Fibroblast of lung (primary cell): ENCODE results near the gene CEACAM8. TPM values are rescaled to one million over a fixed set of nuclear protein-coding genes. Genes with fewer than 3 reads are reported as not detected.

ENCODE experiments used
- DNase-seq, 2 donors: peaks; one replicate each; pipeline versions ENCODE4 v3.0.0 to v3.0.0-alpha.2; 2010; ENCODE audit warnings: low read depth in 2 of 2
- H2AFZ ChIP-seq: 2 replicates; pipeline ENCODE4 v1.5.1; 2012; ENCODE audit warnings: low read length, control low read depth, inconsistent platforms
- H3K27ac ChIP-seq: 2 replicates; pipeline ENCODE4 v1.5.1; 2011; ENCODE audit warnings: low read length, control low read depth; ENCODE audit not compliant: insufficient read depth
- H3K27me3 ChIP-seq: 2 replicates; pipeline ENCODE4 v1.5.1; 2011; ENCODE audit warnings: mild to moderate bottlenecking, low read length; ENCODE audit not compliant: control insufficient read depth, insufficient read depth
- H3K36me3 ChIP-seq: 2 replicates; pipeline ENCODE4 v1.5.1; 2011; ENCODE audit warnings: low read length; ENCODE audit not compliant: control insufficient read depth, insufficient read depth
- H3K4me1 ChIP-seq: 2 replicates; pipeline ENCODE4 v1.5.1; 2011; ENCODE audit warnings: low read length; ENCODE audit not compliant: control insufficient read depth, insufficient read depth; ENCODE audit errors: extremely low read depth
- H3K4me2 ChIP-seq: 2 replicates; pipeline ENCODE4 v1.5.1; 2011; ENCODE audit warnings: low read length, control low read depth; ENCODE audit not compliant: insufficient read depth; ENCODE audit errors: extremely low read depth
- H3K4me3 ChIP-seq, 4 experiments: fragments of 200-600 bp in 1 of 4; sonication (generic) in 1 of 4; replicated peaks in 1 of 4; 2 replicates each; pipeline ENCODE4 v1.5.1; 2011 to 2016; ENCODE audit warnings: low read length in 4 of 4, low read depth in 3 of 4, mild to moderate bottlenecking in 3 of 4, control low read depth in 2 of 4, inconsistent platforms in 1 of 4, mixed read lengths in 1 of 4; ENCODE audit not compliant: insufficient read depth in 1 of 4; ENCODE audit errors: control extremely low read depth in 1 of 4
- H3K79me2 ChIP-seq: 2 replicates; pipeline ENCODE4 v1.5.1; 2012; ENCODE audit warnings: mild to moderate bottlenecking, low read length, inconsistent platforms; ENCODE audit not compliant: control insufficient read depth, insufficient read depth
- H3K9ac ChIP-seq: 2 replicates; pipeline ENCODE4 v1.5.1; 2011; ENCODE audit warnings: mild to moderate bottlenecking, low read length, control low read depth; ENCODE audit not compliant: insufficient read depth
- H3K9me3 ChIP-seq: 2 replicates; pipeline ENCODE4 v1.5.1; 2012; ENCODE audit warnings: low read depth, low read length; ENCODE audit not compliant: control insufficient read depth, insufficient read depth
- H4K20me1 ChIP-seq: 2 replicates; pipeline ENCODE4 v1.5.1; 2011; ENCODE audit warnings: low read length; ENCODE audit not compliant: control insufficient read depth, insufficient read depth; ENCODE audit errors: extremely low read depth
- EZH2 ChIP-seq: IDR thresholded peaks from 2 replicates; pipeline ENCODE4 v1.5.1; 2012; ENCODE audit warnings: low read length, control low read depth, mild to moderate bottlenecking; ENCODE audit errors: missing control alignments
- polyA plus RNA-seq, 2 donors: library from polyadenylated mRNA; depleted of rRNA in 1 of 2; stranded (reverse) in 1 of 2; unstranded in 1 of 2; fragments of >200 nt; gene quantifications; 2 replicates each; pipeline ENCODE4 v1.2.1, GENCODE V29; 2011 to 2012; ENCODE audit warnings: missing spikeins in 1 of 2
- total RNA-seq: library from RNA; depleted of rRNA; stranded (reverse); fragments of >200 nt; gene quantifications from 2 replicates; pipeline ENCODE4 v1.2.1, GENCODE V29; 2014
- TF ChIP-seq, protein P1 (sequence below), 2 donors: IDR thresholded peaks in 1 of 2; conservative IDR thresholded peaks in 1 of 2; 1 replicate in 1 of 2; 2 replicates in 1 of 2; pipeline ENCODE4 v1.5.1; 2011 to 2012; ENCODE audit warnings: low read length in 2 of 2, control low read depth in 1 of 2, inconsistent platforms in 1 of 2, low read depth in 1 of 2, mild to moderate bottlenecking in 1 of 2

The CEACAM8 gene
- total and polyA plus RNA-seq, 2 donors (not counting 1 experiment from before 2014, with no cell fraction given), result not detected

DNA sequence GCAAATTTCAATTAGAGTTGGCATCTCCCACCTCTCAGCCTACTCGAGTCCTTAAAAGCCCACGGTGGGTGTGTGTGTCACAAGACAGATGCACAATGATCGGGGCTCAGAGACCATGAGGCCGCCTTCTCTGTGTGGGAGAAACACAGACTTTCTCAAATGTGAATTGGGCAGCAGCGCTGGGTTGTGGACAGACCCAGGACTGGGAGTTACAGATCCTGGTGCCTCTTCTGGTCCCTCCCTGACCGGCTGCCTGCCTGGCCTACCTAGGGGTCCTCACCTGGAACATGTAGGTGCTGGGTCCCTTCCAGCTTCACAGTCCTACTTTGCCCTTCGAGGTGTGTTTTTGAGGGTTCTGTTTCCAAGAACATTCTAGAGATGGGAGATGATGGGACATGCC lies 4.9 kb downstream of the CEACAM8 start:
- Histone ChIP-seq H3K27me3 (no peaks in the 10 kb centered on the region), H3K36me3 (no peaks in the 10 kb centered on the region), H4K20me1 (no peaks in the 10 kb centered on the region)

DNA sequence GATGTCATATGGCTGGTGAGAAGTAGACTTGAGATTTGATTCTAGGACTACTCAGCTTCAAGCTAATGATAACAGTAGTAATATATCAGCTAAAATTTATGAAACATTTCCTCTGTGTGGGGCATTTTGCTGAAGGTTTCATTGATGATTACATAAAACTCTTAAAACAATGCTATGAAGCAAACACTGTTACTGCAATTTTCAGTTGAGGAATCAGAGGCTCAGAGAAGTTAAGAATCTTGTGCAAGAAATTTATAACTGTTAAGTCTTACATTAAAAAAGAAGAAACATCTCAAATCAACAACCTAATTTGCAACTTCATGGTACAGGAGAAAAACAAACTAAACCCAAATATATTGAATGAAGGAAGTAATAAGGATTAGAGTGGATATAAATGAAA lies 10.3 kb downstream of the CEACAM8 start:
- Histone ChIP-seq H3K4me3 (no peak overlapping the region), H3K4me1 (no peaks in the 10 kb centered on the region), H3K27me3 (no peaks in the 10 kb centered on the region), H4K20me1 (no peaks in the 10 kb centered on the region), H3K36me3 (no peaks in the 10 kb centered on the region), H3K9ac (no peak overlapping the region), H3K9me3 (no peaks in the 10 kb centered on the region), H2AFZ (no peak overlapping the region), H3K79me2 (no peaks in the 10 kb centered on the region), H3K4me2 (no peak overlapping the region), H3K27ac (no peak overlapping the region)
- no peak for DNase-seq
- no peak for TF ChIP-seq EZH2

More for the DNA sequence above, 4.9 kb downstream of the CEACAM8 start:
- H3K27ac ChIP-seq, result no peak overlapping the region
- no peaks in the 10 kb centered on the region for H3K79me2 ChIP-seq
- H3K4me3 ChIP-seq, result no peak overlapping the region
- DNase-seq, result no peak
- H2AFZ ChIP-seq, result no peak overlapping the region
- no peaks in the 10 kb centered on the region for H3K9me3 ChIP-seq
- no peak overlapping the region for H3K9ac ChIP-seq
- TF ChIP-seq, protein P1, sequence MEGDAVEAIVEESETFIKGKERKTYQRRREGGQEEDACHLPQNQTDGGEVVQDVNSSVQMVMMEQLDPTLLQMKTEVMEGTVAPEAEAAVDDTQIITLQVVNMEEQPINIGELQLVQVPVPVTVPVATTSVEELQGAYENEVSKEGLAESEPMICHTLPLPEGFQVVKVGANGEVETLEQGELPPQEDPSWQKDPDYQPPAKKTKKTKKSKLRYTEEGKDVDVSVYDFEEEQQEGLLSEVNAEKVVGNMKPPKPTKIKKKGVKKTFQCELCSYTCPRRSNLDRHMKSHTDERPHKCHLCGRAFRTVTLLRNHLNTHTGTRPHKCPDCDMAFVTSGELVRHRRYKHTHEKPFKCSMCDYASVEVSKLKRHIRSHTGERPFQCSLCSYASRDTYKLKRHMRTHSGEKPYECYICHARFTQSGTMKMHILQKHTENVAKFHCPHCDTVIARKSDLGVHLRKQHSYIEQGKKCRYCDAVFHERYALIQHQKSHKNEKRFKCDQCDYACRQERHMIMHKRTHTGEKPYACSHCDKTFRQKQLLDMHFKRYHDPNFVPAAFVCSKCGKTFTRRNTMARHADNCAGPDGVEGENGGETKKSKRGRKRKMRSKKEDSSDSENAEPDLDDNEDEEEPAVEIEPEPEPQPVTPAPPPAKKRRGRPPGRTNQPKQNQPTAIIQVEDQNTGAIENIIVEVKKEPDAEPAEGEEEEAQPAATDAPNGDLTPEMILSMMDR (conservative IDR thresholded peaks at IDR 0.05 in 1 of 2, IDR thresholded peaks at IDR 0.05 in 1 of 2; ENCODE audit: low read depth in 1 of 2, low read length in 2 of 2), result no peak
- no peak for TF ChIP-seq EZH2
- H3K4me2 ChIP-seq, result no peak overlapping the region
- no peaks in the 10 kb centered on the region for H3K4me1 ChIP-seq

DNA sequence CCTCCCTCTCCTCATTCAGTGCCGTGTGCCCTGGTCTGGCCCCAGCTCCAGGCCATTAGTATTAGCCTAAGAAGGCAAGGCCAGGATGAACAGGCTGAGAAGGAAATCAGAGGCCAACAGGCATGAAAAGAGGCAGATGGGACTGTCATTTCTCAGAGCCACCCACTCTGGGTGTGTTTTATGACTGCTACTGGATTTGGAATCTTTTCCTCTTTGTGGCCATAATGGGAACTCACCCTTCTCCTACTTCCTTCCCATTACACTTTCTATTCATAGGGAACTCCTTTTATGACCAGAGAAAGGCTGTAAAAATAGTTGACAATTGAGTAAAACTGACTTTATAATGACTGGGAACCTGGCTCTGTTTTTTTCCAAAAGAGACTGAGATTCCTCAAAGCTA lies 17.7 kb downstream of the CEACAM8 start:
- no peaks in the 10 kb centered on the region for H3K4me1 ChIP-seq
- H3K4me2 ChIP-seq, result no peak overlapping the region
- H3K9me3 ChIP-seq, result no peaks in the 10 kb centered on the region
- no peak overlapping the region for H2AFZ ChIP-seq
- DNase-seq, result no peak
- no peaks in the 10 kb centered on the region for H4K20me1 ChIP-seq
- no peak overlapping the region for H3K9ac ChIP-seq
- no peaks in the 10 kb centered on the region for H3K27me3 ChIP-seq
- no peaks in the 10 kb centered on the region for H3K36me3 ChIP-seq
- no peak overlapping the region for H3K4me3 ChIP-seq
- no peak for TF ChIP-seq EZH2
- TF ChIP-seq, protein P1 (conservative IDR thresholded peaks at IDR 0.05 in 1 of 2, IDR thresholded peaks at IDR 0.05 in 1 of 2; ENCODE audit: low read depth in 1 of 2, low read length in 2 of 2), result no peak
- H3K27ac ChIP-seq, result no peak overlapping the region
- no peaks in the 10 kb centered on the region for H3K79me2 ChIP-seq
